Ovary (tissue), 3 donors: ENCODE measurements around the gene LYL1.

Experiments used
- EP300 ChIP-seq: sonication (generic); formaldehyde crosslinking; IDR thresholded peaks from one replicate; pipeline ENCODE4 v1.6.1; 2017; ENCODE audit warnings: antibody characterized with exemption
- TF ChIP-seq, protein P1 (sequence below), 3 donors: fragments of 450-650 bp in 2 of 3; fragments of 200-600 bp in 1 of 3; IDR thresholded peaks; one replicate each; pipeline versions ENCODE4 v1.5.1 to v1.8.0; 2016 to 2022; ENCODE audit warnings: antibody characterized with exemption in 3 of 3, mild to moderate bottlenecking in 1 of 3
- donor health status: DM: no; HTN: no; CAD: no.

DNA sequence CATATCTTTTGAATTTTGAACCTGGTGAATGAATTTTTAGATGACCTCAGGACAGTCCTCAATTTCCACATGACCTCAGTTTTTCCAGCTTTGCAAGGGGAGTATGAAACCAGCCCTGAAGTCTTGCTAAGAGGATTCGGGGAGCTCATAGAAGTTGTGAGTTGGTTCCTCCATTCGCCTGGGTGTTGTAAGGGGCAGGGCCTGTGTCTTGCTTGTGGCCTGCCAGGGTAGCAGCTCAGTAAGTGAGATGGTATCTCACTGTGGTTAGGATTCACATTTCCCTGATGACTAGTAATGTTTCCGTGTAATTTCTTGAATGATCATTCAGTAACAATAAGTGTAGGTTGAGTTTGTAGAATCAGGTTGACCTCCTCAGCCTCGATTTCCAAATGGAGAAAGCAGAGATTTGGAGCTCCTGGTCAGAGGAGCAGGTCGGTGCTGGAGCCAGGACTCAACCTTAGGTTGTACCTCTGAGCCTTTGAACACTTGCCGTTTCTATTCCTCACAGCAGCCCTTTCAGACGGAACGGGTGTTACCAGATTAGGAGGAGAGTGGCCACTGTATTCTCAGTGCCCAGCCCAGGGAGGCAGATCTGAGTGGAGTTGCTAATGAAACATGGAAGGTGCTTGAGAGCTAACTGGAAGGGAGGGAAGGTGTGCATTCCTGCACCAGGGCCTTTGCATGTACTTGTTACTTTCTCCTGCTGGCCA lies 30.0 kb upstream of the LYL1 start:
- no peak for TF ChIP-seq EP300
- TF ChIP-seq, protein P1, sequence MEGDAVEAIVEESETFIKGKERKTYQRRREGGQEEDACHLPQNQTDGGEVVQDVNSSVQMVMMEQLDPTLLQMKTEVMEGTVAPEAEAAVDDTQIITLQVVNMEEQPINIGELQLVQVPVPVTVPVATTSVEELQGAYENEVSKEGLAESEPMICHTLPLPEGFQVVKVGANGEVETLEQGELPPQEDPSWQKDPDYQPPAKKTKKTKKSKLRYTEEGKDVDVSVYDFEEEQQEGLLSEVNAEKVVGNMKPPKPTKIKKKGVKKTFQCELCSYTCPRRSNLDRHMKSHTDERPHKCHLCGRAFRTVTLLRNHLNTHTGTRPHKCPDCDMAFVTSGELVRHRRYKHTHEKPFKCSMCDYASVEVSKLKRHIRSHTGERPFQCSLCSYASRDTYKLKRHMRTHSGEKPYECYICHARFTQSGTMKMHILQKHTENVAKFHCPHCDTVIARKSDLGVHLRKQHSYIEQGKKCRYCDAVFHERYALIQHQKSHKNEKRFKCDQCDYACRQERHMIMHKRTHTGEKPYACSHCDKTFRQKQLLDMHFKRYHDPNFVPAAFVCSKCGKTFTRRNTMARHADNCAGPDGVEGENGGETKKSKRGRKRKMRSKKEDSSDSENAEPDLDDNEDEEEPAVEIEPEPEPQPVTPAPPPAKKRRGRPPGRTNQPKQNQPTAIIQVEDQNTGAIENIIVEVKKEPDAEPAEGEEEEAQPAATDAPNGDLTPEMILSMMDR (IDR thresholded peaks at IDR 0.05) = no peak
